HK-2 (cell line): ENCODE results near the gene CRB2.
A peak's percentile ranks its signal among the peaks of the same experiment; 100 is the strongest.
"Not testable (repeated sequence)": the region's sequence is repeated elsewhere in the genome, so short reads cannot be mapped to it uniquely, and the experiment has no call there.

Experiments
- DNase-seq: peaks from one replicate; pipeline ENCODE4 v3.0.0-alpha.2; 2018; ENCODE audit not compliant: unreplicated experiment

CRB2 gene

DNA sequence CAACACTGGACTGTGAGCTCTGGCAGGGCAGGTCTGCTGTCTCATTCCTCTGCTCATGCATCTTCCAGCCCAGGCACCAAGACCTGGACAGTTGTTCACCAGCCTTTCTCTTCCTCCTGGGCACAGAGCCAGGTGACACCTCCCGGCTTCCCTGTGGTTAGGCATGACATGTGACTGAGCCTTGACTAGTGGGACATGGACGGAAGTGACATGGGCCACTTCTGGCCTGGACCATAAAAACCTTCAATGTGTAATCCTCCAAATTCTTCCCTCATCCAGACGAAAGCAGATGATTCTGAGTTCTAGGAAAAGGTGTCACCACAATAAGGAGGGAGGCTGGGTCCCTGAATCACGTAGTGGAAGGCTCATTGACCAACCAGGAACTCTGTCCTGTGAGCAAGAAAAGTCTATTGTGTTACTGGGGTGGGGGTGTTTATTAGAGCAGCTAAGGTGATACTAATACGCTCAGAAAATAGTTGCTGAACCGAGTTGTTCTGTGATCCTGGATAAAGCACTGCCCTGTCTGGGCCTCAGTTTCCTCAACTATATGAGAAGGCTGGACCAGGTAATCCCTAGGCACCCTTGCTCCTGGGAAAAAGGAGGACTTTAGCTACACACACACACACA lies 26.6 kb upstream of the CRB2 start:
- peak; percentile 71 for DNase-seq

DNA sequence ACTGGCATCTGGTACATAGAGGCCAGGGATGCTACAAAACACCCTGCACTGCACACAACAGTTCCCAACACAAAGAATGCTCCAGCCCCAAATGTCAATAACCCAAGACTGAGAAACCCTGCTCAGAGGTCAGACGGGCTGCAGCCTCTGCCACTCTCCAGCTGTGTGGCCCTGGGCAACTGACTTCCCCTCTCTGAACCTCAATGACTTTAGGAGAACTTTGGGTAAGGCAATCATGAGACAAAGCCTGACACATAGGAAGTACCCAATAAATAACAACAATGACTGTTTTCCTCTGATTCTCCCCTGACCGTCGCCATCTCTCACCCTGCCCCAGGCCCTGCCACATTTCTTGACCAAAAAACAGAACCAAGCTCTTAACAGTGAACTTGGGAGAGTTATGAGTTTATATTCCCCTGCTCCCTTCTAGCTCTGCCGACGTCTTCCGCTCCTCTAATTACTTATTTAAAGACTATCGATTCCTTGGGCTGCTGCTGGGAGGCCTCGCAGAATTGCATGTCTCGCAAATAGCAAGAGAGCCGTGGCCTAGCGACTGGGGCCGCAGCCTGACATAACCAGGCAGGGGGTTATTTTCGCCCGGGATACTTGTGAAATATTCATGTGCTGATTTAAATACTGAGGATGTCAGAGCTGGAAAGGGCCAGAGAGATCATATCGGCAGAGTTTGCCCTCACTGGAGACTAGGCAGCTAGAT lies 24.5 kb upstream of the CRB2 start:
- no peak for DNase-seq

DNA sequence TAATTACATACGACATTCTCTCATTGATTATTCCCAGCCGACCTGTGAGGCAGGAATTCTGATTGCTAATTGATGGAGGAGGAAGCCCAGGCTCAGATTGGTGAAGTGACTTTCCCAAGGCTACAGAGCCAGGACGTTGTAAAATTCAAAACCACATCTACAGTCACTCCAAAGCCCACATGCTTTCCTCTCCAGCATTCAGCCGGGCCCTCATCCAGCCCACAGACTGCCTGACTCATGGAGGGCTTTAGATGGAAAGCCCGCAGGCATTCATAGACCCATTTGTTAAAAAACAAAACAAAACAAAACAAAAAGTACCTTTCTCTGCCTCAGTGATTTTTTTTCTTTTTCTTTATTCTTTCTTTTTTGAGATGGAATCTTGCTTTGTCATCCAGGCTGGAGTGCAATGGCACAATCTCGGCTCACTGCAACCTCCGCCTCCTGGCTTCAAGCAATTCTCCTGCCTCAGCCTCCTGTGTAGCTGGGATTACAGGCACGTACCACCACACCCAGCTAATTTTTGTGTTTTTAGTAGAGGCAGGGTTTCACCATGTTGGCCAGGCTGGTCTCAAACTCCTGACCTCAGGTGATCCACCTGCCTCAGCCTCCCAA lies 22.8 kb upstream of the CRB2 start:
- not testable (repeated sequence) for DNase-seq

DNA sequence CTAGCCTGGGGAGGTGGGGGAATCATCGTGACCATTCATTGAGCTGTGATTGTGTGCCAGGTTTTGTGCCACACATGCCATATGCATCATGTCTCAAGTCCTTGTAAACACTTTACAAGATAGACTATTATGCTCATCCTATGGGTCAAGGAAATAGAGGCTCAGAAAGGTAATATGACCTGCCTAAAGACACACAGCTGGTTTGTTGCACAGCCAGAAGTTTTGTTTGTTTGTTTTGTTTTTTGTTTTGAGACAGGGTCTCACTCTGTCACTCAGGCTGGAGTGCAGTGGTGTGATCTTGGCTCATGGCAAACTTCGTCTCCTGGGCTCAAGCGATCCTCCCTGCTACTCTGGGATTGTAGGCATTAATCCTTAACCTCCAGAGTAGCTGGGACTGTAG lies 21.4 kb upstream of the CRB2 start:
- DNase-seq: no peak

GRCh38 chr9:123335193-123335985 lies 20.6 kb upstream of the CRB2 start:
- peak; percentile 60 for DNase-seq

DNA sequence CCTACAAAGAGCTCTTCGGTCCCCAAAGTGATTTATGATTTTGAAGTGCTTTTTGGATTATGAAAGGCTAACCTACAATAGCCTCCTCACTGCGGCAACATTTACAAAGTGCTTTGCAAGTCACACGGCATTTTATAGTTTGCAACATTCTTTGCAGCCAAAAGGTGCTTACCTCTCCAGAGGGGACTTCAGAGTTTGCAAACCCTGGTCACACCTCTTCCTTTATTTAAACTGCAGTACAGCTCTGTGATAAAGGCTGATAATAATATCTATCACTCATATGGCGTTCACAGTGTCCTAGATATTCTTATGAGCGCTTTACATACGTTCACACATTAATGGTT lies 20.0 kb upstream of the CRB2 start:
- no peak for DNase-seq

DNA sequence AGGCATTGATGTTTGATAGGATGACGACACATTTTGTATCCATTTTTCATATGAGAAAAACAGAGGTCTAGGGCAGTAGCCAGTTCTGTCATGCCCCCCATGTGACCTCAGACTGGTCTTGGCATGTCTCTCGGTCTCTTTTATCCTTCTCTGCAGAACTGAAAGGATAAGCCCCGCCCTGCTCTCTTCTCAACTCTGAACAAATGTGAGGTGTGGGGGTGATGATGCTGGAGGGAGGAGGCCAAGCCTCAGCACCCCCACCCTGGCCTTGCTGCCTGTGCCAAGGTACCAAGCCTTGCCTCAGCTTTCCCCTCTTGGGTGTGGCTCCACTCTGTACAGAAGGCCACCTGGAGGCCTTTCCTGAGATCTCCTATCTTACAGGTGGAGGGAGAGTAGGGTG lies 19.5 kb upstream of the CRB2 start:
- DNase-seq: no peak

DNA sequence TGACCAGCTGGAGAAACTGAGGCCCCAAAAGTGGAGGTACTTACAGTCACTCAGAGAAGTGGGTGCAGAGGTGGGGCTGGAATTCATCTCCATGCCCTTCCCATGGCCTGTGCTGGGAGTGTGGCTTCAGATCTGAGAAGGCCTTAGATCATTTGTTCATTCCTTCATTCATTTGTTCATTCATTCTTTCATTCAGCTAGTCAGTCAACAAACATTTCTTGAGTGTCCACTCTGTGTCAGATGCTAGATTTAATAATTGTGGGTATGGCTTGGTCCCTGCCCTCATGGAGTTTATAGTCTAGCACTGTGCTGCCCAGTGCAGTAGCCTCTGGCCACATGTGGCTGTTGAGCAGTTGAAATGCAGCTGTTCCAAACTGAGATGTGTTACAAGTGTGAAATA lies 19.0 kb upstream of the CRB2 start:
- DNase-seq: no peak

DNA sequence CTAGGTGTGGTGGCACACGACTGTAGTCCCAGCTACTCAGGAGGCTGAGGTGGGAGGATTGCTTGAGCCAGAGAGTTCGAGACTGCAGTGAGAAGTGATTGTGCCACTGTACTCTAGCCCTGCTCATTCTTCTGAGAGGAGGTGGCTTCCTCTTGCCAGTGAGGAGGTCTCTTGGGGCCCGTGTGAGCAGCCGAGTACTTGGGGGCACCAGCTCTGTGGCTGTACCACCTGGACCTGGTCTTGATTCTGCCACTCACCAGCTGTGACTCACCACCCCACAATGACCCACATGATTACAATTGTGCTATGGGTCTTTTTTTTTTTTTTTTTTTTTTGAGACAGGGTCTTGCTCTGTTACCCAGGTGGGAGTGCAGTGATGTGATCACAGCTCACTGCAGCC lies 18.0 kb upstream of the CRB2 start:
- DNase-seq: no peak

DNA sequence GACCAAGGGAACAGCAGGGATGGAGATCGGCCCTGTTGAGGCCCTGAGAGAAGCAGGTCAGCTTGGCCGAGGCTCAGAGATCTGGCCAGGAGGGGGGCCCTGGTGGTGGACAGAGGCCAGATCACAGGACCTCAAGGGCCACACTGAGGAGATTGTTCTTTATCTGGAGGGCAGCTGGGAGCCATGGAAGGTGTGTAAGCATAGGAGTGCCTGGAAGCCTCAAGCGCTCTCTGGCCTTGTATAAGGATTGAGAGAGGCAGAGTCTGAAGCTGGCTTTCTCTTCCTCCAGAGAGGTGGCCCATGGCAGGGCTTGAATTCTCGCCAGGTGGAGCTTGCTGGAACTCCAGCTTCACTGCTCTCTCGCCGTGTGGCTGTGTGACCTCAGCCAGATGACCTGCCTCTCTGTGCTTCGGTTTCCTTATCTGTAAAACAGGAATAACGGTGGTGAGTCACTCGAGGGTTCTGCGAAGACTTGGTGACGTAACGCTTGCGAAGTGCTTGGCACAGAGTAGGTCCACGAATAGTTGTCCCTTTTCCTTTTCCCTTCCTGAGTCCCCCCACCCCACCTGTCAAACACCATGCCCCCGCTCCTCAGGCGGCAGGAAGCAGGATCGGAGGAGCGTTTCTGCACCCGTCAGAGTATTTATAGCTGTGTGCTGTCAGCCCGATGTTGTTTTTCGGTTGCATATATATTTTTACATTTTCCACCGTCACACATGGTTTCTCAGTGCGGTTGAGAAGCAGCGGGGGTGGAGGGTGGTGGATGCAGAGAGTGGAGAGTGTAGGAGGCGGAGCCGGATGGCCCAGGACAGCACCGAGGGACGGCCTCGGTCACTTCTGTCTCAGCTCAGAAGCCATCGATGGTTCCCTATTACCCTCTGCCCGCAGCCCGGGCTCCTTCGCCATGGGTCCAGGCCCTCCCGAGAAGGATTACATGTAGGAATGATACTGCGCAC lies 17.0 kb upstream of the CRB2 start:
- DNase-seq: no peak

DNA sequence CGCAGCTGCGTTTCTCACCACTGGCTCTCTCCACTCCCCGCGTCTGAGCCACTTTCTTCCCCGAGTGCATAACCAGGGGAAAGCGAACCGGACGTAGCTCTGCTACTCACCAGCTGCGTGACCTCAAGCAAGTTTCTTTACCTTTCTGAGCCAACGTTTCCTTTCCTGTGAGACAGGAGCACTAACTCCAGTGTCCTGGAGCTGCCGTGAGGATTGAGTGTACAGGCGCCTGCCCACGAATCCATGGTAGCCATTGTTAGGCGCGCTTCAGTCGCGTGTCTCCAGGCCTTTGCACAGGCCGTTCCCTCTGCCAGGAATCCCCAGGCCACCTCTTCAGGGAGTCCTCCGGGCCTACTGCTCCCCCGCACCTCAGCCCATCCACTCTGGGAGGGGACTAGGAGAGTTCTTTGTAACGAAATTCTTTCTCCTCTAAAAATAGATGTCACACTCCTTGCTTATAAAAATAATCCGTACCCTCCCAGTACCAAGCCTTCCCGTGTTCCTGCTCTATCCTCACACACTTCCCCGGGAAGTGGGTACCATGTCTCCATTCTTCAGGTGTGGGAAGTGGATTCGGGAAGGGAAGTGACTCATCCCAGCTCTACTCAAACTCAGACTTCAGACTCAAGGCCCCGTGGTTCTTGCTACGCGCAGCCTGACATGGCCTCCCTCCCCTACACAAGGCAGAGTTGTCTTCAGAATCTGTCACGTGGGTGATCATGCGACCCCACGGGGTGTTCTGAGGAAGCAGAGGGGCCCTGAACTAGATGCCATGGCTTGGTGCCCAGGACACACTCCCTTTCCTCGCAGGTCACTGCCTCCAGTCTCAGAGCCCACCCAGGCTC lies 16.1 kb upstream of the CRB2 start:
- no peak for DNase-seq

DNA sequence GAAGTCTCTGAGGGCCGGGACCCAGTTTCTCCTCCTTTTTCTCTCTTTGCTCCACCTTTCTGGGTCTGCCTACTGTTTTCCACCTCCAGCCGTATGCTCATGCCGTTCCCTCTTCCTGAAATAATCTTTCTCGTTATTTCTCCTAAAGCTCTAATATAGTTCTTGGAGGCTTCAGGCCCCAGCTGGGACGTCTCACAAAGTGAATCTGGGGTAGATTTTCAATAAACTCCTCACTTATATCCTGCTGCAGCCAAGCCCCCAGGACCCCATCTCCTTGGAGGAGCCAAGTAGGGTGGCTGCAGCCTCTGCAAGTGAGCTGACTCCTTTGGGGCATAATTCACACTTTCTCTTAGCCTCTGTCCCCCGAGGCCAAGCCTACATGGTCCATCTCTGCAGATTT lies 14.2 kb upstream of the CRB2 start:
- DNase-seq: no peak

- no peak for DNase-seq
These were observed 13.8 kb upstream of the CRB2 start for GRCh38 chr9:123342247-123342646.

DNA sequence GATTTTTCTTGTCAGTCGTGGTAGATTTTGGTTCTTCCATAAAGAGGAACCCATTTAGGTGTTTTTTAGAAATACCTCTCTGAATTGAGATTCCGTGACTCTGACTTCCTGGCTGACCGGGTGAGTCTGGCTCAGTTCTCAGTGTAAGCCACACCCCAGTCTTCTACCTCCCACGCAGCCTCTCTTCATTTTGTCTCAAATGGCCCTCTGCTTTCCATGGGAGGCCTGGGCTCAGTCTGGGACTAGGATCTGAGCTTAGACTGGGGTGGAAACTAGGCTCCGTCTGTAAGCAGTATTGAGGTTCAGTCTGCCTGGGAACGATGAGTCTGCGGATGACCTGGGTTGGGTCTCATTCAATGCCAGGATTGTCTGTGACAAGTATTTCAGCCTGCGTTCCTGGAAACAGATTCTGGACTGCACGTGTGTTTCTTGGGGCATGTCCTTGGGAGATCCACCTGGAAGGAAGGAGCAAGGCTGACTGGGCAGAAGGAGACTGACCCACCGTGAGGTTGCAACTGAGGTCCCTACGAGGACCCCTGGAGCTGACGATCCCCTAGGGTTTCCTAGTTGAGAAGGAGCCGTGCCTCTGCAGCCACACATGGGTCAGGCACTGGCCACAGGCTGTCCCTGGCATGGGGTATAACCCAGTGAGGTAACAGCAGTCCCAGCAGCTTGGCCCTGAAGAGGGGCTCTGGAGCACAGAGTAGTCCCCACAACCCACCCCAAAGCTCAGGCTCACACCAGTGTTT lies 12.4 kb upstream of the CRB2 start:
- DNase-seq: no peak

- no peak for DNase-seq
These were observed 11.6 kb upstream of the CRB2 start for GRCh38 chr9:123344192-123344949.

GRCh38 chr9:123345567-123345955 lies 10.4 kb upstream of the CRB2 start:
- DNase-seq: no peak

DNA sequence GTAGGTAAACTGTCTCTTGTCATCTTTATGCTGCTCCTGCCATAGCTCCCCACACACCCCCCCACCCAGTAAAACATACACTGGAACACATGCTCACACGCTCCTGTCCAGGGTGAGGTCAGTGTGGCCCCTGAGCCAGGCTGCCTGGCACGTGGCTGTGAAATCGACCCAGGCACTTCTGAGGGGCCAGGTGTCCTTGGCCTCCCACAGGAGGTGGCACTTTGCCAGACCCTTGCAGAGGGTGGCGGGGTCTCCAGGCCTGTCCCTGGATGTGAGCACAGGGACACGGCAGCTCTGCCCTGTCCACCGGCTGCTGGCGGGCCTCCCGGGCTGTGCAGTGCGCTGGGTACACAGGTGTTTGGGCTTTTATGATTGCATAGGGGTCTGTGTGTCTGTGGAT lies 10.0 kb upstream of the CRB2 start:
- no peak for DNase-seq

DNA sequence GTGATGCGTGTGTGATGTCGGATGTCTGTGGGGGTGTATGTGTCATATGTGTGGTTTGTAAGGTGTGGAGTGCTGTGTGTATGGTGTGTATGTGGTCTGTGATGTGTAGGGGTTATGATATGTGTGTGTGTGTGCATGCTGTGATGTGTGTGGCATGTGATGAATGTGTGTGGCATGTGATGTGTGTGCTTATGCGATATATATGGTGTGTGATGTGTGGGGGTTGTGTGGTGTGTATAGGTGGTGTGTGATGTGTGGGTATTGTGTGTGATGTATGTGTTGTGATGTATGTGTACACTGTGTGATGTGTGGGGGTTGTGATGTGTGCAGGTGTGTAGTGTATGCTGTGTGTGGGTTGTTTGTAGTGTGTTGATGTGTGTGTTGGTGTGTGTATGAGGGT lies 9.2 kb upstream of the CRB2 start:
- no peak for DNase-seq
